Endothelial cell (in vitro differentiated cells): ENCODE data around the gene CMTM1. TPM values are rescaled to one million over a fixed set of nuclear protein-coding genes. Genes with fewer than 3 reads are reported as not detected.

Experiments
- DNase-seq: peaks from one replicate; pipeline ENCODE4 v3.0.0; 2021; ENCODE audit warnings: low spot score
- H3K27ac Mint-ChIP-seq: one replicate; pipeline ENCODE4 v1.8.0; 2021; ENCODE audit warnings: mixed read lengths, inconsistent platforms; ENCODE audit not compliant: unreplicated experiment
- H3K27me3 Mint-ChIP-seq: one replicate; pipeline ENCODE4 v1.8.0; 2021; ENCODE audit warnings: mild to moderate bottlenecking, moderate library complexity, mixed read lengths, inconsistent platforms; ENCODE audit not compliant: unreplicated experiment
- H3K36me3 Mint-ChIP-seq: one replicate; pipeline ENCODE4 v1.8.0; 2021; ENCODE audit warnings: mild to moderate bottlenecking, low read depth, mixed read lengths, inconsistent platforms; ENCODE audit not compliant: unreplicated experiment
- H3K4me1 Mint-ChIP-seq: one replicate; pipeline ENCODE4 v1.8.0; 2021; ENCODE audit warnings: mild to moderate bottlenecking, mixed read lengths, inconsistent platforms; ENCODE audit not compliant: unreplicated experiment
- H3K4me3 Mint-ChIP-seq: one replicate; pipeline ENCODE4 v1.8.0; 2021; ENCODE audit warnings: mild to moderate bottlenecking, mixed read lengths, inconsistent platforms; ENCODE audit not compliant: unreplicated experiment
- H3K9me3 Mint-ChIP-seq: one replicate; pipeline ENCODE4 v1.8.0; 2021; ENCODE audit warnings: mixed read lengths, inconsistent platforms; ENCODE audit not compliant: unreplicated experiment
- CTCF ChIP-seq: fragments of 200-600 bp; sonication (generic); IDR thresholded peaks from one replicate; pipeline ENCODE4 v1.5.0; 2021; ENCODE audit warnings: antibody characterized with exemption; ENCODE audit not compliant: unreplicated experiment
- total RNA-seq: library from RNA; stranded (reverse); fragmentation: NEBNext Ultra II Directional; extraction: Animal tissue kit (Norgen Biotek cat#: 25700); gene quantifications from one replicate; pipeline ENCODE4 v1.2.1, GENCODE V29; 2021; ENCODE audit not compliant: unreplicated experiment

Gene CMTM1
- total RNA-seq, 1 donor from 2014 or later, result 8.3 TPM

GRCh38 chr16:66548868-66549267 lies 17.4 kb upstream of the CMTM1 start:
- DNase-seq, result no peak
- no peak for TF ChIP-seq CTCF
- Mint-ChIP-seq H3K36me3 (peaks cover 22% of the 10 kb centered on the region), H3K27me3 (peaks cover 9% of the 10 kb centered on the region), H3K9me3 (no peaks in the 10 kb centered on the region), H3K27ac (peak overlapping the region; percentile 54), H3K4me1 (peaks cover 49% of the 10 kb centered on the region), H3K4me3 (peak overlapping the region; percentile 75)

- DNase-seq, result peak; percentile 60
- Mint-ChIP-seq H3K4me1 (peaks cover 47% of the 10 kb centered on the region), H3K27ac (peak within 1 kb of the TSS; percentile 54), H3K4me3 (peak within 1 kb of the TSS; percentile 79), H3K9me3 (no peaks in the 10 kb centered on the region), H3K36me3 (peaks cover 23% of the 10 kb centered on the region), H3K27me3 (peaks cover 9% of the 10 kb centered on the region)
- no peak for TF ChIP-seq CTCF
These were observed 16.7 kb upstream of the CMTM1 start, which contains the start of gene TK2 for GRCh38 chr16:66549284-66550131. Gene TK2, minus strand, starts transcription at chr16:66550122. Its CDS starts 61 bp downstream, at chr16:66550061.

GRCh38 chr16:66551348-66551759 lies 14.9 kb upstream of the CMTM1 start:
- DNase-seq, result peak; percentile 37
- Mint-ChIP-seq H3K9me3 (no peaks in the 10 kb centered on the region), H3K27me3 (peaks cover 9% of the 10 kb centered on the region), H3K27ac (peak overlapping the region; percentile 76), H3K4me3 (peak overlapping the region; percentile 88), H3K36me3 (peaks cover 26% of the 10 kb centered on the region), H3K4me1 (peaks cover 54% of the 10 kb centered on the region)
- peak; percentile 37 for TF ChIP-seq CTCF

DNA sequence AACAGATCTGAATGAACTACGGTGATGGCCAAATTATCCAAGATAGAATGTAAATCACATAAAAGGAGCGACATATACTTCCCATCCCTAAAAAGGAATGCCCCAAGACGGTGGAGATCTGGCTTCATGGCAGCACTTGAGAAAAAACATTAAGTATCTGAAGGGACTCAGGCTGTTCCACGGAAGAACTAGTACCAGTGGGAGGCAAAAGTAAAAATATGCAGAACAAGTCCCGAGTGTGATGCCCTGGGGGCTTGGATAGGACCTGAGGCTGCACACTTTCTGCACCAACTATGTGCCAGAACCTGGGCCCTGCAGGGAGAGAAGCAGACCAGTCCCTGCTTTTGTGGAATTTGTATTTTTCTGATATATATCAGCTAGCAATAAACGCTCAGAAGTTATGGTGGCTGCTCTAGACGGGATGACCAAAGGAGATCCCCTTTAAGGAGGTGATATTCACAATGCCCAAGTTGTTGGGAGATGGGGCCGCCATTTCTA lies 14.4 kb upstream of the CMTM1 start:
- Mint-ChIP-seq H3K27ac (peak overlapping the region; percentile 76), H3K9me3 (no peaks in the 10 kb centered on the region)

More for the DNA sequence above, 14.4 kb upstream of the CMTM1 start:
- no peak for TF ChIP-seq CTCF
- Mint-ChIP-seq H3K36me3 (peaks cover 26% of the 10 kb centered on the region), H3K27me3 (peaks cover 9% of the 10 kb centered on the region), H3K4me1 (peaks cover 54% of the 10 kb centered on the region), H3K4me3 (peak overlapping the region; percentile 88)
- DNase-seq, result no peak
